GM20431 (cell line): Measurements from ENCODE around the gene TSC1.

ENCODE experiments used
- in situ Hi-C: fragments of 300-500 bp; cut with MseI, MboI; formaldehyde crosslinking; loops from one replicate; pipeline ENCODE4 v1.15.0; 2020; ENCODE audit warnings: low sequenced_read_pairs; ENCODE audit not compliant: unreplicated experiment

Gene TSC1

DNA sequence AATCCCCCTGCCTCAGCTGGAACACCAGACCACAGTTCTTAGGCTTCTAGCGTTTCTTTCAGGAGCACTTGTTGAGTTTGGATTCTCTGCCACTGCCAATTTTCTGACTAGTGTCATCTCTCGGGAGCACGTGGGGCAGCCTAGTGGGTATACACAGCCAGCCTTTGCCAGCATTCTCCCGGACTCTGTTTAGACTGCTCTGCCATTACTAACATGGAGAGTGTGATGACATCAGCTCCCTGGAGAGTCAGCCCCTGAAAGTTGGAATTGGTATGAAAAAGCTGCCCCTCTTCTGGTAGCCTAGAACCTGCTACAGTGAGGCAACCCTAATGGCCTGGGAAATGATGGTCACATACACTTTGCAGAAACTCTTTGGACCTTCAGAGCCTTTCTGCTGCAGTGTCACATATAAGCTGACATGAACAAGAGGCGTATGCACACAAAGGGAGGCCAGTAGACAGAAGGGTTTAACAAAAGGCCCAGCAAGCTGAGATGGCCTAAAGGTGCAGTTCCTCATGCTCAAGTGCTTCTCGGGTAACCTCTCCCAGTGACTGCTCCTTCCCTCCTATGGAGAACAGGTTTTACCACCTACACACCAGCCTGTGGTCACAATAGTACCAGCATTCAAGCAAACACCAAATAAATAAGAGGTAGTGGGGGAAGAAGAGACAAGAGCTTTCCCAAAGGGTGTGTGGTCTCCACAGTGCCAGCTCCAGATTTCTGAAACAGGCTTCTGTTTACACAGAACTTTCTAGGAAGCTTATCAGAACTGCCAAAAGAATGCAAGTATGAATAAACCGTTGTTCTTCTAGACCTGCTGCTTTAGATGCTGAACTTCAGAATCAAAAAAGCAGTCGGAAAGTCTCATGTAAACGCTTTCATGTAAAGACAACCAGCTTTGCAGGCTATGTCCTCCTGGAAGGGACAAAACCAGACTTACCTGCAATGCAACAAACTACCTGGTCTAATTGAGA, 49.3 kb downstream of the TSC1 start:
- in situ Hi-C loops, result no loop called here

DNA sequence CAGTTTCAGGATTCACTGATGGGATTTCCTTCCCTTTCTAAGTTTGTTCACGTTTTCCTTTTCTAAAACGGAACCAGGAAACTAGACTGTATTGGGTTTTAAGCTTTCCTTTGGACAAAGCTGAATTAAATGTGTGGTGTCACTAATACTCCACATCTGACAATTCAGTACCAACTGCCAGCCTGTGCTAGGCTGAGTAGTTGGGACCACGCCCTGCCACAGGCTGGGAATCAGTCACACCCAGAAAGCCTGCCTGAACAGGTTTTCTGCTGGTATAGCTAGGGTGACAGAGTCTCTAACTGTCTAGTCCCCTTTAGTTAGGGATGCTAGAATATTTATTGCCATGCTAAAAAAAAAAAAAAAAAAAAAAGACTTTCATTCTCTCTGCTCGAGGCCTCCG, 50.1 kb downstream of the TSC1 start:
- in situ Hi-C loops, result no loop called here

GRCh38 chr9:132892400-132892799, 52.0 kb downstream of the TSC1 start:
- in situ Hi-C loops, result no loop called here

- in situ Hi-C loops, result no loop called here
Measured at GRCh38 chr9:132888151-132888550, 56.3 kb downstream of the TSC1 start.

DNA sequence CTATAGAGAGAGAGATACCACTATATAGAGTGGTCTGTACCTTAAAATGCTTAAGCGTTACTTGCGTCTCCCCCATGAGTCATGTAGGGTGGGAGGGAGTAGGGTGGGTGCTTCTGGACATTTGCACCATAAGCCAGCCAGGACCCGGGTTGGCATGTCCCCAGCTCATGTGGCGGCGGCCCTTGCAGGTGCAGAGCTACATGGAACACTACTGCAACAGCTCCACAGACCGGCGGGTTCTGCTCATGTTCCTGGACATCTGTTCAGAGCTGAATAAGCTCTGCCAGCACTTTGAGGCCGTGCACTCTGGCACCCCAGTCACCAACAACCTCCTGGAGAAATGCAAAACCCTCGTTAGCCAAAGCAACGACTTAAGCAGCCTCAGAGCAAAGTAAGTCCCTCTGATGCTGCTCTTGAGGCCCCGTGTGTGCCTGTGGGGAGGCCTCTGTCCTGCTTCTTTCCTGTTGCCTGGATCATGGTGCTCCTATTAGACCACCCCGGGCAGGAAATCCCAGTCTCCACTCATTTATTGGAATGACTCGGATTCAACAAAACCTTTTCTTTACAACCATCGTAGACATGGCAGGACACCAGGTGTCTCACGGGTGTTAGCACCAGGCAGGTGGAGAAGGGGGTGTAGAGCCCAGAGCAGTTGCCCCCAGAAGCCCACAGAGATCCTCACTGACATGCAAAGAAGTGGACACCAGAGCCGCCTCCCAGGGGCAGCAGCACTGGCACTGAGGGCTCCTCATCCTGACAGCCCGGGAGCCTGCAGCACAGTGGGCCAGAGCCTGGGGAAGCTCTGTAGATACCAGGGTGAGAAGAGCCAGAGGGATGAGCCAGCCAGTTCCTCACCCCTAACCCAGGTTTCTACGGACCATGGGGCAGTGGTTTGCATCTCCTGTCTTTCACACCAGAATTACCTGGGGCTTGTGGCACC, 57.0 kb downstream of the TSC1 start:
- in situ Hi-C loops, result no loop called here

- in situ Hi-C loops, result no loop called here
Measured at GRCh38 chr9:132886334-132886725, 58.1 kb downstream of the TSC1 start.

GRCh38 chr9:132885720-132886333, 58.6 kb downstream of the TSC1 start:
- in situ Hi-C loops, result no loop called here

- in situ Hi-C loops, result no loop called here
Measured at GRCh38 chr9:132883349-132884294, 60.8 kb downstream of the TSC1 start.

DNA sequence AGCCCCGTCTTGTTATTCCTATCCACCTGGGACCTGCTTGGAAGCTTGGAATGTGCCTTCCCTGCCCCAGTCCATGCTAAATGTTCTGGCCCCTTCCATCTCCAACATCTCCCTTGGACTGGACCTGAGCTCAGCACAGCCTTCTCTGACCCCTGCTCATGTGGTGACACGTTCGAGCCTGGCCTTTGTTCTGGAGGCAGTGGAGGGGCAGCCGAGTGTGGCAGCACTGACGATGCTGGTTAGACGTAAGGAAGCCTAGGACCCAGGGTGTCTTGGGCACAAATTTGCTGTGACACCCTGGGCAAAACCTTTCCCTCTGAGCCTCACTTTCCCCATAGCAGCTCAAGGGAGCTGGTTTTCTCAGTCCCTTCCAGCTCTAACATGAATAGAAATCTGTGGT, 61.8 kb downstream of the TSC1 start:
- in situ Hi-C loops, result no loop called here

DNA sequence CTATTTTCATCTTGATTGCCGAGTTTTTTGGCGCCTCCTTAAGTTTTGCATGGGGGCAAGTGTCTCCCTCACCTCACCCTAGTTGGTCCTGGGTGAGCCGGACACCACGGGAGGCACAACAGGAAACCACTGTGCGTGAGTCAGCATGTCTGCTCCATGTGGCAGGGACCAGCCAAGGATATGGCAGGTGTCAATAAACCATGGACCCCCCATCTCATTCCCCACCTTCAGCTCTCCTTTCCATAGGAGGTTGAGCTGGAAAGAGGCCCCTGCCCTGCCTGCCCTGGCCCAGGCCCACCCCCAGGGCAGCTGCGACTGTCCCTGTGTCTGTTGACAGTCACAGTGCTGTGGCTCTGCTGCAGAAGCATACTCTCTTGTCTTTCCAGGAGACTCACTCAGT, 62.6 kb downstream of the TSC1 start:
- in situ Hi-C loops, result no loop called here

- in situ Hi-C loops, result no loop called here
Measured at GRCh38 chr9:132880324-132880661, 64.1 kb downstream of the TSC1 start.

DNA sequence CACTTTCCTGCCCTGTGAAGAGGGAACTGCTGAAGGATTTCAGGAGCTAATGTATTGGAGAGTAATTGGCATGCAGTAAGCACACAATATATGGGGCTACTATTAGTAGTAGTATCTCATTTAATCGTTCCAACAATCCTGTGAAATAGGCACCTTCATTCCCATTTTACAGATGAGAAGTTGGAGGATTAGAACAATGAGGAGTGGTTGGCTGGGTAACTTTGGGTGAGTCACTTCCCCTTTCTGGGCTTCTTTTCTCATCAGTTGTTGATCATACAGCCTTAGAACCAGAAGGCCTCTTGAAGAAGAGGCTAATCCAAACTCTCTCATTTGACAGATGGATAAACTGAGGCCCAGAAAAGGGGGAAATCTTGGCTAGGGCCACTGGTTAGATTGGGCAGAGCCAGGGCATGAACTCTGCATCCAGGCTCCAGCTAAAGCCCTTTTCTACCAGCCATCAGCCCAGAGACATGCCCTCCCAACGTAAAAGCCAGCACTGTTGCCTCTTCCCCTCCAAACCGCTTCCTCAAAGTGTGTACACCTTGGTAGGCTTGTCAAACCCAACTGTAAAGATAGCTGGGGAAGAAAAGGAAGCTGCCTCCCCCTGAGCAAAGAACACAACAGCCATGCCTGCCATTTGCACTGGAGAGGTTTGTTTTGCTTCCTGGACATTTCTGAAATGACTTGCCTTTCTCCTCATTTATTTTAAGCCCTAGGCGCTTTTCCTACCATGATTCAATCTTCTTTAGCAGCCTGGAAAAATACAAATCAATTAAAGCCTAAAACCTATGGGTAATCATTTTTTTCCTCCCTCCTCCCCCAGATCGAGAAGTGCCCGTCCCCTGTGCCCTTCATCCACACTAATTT, 64.7 kb downstream of the TSC1 start:
- in situ Hi-C loops, result no loop called here

DNA sequence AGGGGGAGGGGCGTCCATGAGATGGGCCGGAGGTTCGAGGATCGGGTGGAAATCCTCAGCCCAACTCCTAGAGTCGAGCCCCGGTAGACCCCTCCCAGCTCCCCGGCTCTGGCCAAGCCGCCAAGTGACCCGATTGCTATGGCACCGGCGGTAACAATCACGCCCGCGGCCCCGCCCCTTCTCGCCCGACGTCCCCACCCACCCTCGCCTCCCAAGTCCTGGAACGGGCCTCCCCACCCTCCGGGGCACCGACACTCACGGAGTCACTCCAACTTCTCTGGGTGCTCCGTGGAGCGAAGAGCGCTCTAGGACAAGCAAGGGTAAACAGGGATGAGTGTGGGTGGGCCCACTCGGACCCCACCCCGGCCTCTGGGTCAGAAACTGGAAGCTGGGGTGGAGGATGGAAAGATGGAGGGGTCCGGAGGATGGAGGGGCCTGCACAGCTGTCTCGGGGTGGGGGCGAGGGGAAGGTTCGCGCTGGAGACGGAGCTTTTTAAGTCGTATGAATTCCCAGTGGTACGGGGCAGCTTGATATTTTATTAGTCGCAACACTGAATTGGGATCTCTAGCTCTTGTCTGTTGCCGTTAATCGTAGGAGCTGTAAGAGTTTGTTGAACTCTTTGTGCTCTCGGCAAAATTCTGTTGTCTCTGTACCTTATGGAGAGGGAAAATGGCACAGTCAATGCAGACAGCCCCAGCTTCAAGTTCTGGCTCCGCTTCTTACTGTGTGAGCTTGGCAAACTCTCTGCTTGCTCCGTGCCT, 65.5 kb downstream of the TSC1 start, which contains the start of gene SPACA9:
SPACA9 (plus strand) TSS at position 204 of the 762 bp plus-strand sequence. CDS start 5,050 bp downstream, outside the sequence.
- in situ Hi-C loops, result no loop called here

DNA sequence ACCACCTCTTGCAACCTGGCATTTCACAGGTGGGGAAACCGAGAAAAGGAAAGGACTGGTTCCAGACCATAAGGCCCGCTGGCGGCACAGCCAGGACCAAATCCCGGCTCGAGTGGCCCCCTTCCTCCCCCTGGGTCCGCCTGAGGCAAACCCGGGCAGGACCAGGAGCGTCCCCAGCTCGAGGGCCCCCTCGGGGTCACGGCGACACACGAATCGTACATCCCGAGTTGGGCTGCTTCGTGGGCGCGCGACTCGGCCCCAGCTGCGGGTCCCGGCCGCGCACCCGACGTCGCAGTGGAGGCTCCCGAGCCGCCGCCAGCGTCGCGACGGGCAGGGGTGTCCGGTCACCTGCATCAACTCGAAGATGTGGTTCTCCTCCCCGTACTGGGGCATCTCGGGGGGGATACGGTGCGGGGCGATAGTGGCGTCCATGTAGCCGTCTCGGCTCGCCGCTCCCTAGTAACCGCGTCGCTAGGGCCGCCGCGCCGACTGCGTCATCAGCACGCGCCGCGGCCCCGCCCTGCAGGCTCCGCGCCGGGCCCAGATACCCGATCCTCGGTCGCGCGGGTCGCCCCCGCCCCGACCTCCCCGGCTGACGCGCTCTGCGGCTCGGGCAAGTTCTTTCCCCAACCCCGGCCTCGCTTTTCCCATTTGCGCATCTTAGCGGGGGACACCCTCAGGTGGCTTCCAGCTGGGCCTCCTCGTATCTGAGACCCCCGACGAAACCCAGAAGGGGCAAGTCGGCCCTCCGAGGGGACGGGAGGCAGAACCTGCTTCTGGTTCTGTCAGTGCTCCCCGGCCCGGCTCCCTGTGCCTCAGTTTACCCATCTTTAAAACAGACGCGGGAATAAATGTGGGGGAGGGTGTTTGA, 66.4 kb downstream of the TSC1 start, which contains the start of gene AK8:
AK8 (minus strand) TSS at position 461 of the 871 bp plus-strand sequence; CDS start at position 432, 29 bp downstream.
- in situ Hi-C loops, result no loop called here

GRCh38 chr9:132877458-132877823, 67.0 kb downstream of the TSC1 start:
- in situ Hi-C loops, result no loop called here

DNA sequence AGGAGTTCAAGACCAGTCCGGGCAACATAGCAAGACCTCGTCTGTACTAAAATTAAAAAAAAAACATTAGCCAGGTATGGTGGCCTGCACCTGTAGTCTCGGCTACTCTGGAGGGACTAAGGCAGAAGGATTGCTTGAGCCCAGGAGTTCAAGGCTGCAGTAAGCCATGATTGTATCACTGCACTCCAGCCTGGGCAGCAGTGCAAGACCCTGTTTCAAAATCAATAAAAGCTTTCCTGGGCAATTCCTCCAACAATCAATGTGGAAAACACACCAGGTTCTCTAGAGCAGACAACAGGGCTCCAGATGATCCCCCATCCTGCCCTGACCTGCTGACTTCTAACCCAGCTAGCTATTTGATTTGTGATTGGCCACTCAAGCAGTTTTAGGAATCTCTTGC, 67.6 kb downstream of the TSC1 start:
- in situ Hi-C loops, result no loop called here

DNA sequence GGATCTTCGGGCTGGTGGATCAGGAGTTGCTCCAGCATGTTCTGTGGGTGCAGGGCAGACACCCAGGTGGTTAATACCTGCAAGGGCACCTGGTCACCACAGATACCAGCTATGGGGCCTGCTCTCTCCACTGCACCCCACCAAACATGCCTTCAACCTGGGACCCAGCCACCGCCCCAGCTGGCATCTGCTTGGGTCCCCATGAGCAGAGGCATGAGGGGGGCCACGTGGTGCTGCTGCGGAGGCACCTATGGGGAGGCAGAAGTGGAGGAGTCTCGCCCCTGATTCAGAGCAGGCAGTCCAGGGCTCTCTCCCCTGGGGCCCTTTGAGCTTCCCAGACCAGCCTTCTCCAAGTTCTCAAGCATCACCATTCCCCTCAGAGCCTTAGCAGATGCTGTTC, 69.3 kb downstream of the TSC1 start:
- in situ Hi-C loops, result no loop called here
